Prostate gland (tissue), 2 donors: Measurements from ENCODE around the gene PAQR6.

Experiments
- POLR2AphosphoS5 ChIP-seq: sonication (generic); formaldehyde crosslinking; IDR thresholded peaks from one replicate; pipeline ENCODE4 v1.6.1; 2017; ENCODE audit warnings: antibody characterized with exemption
- TF ChIP-seq, protein P1 (sequence below), 4 experiments: fragments of 200-600 bp in 2 of 4; fragments of 450-650 bp in 2 of 4; sonication (generic) in 2 of 4; IDR thresholded peaks; 1 replicate in 3 of 4; 2 replicates in 1 of 4; pipeline ENCODE4 v1.5.1; 2016 to 2019; ENCODE audit warnings: antibody characterized with exemption in 4 of 4, mild to moderate bottlenecking in 2 of 4, moderate library complexity in 2 of 4

DNA sequence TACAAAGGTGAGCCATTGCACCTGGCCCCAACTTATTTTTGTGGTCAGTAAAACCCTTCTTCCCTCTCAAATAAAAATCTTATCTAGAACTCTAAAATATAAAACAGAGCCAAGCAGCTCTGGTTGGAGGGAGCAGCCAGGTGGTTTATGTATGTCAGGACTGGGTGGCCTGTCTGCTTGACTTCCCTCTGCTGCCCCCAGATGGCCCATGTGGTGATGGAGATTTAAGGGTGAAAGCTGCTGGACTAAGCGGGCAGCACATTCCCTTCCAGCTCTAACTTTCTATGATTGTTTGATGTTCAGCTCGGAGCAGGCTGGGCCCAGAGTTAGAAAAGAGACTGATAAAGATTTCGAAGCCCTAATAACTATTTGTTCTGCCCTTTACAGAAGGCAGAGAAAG lies 11.9 kb upstream of the PAQR6 start:
- TF ChIP-seq, protein P1, sequence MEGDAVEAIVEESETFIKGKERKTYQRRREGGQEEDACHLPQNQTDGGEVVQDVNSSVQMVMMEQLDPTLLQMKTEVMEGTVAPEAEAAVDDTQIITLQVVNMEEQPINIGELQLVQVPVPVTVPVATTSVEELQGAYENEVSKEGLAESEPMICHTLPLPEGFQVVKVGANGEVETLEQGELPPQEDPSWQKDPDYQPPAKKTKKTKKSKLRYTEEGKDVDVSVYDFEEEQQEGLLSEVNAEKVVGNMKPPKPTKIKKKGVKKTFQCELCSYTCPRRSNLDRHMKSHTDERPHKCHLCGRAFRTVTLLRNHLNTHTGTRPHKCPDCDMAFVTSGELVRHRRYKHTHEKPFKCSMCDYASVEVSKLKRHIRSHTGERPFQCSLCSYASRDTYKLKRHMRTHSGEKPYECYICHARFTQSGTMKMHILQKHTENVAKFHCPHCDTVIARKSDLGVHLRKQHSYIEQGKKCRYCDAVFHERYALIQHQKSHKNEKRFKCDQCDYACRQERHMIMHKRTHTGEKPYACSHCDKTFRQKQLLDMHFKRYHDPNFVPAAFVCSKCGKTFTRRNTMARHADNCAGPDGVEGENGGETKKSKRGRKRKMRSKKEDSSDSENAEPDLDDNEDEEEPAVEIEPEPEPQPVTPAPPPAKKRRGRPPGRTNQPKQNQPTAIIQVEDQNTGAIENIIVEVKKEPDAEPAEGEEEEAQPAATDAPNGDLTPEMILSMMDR (IDR thresholded peaks at IDR 0.05) = no peak
- TF ChIP-seq POLR2AphosphoS5 = no peak
